Fibroblast of skin of right quadriceps (primary cell): ENCODE data around the gene RABGAP1L.
"Not testable (repeated sequence)": the region's sequence is repeated elsewhere in the genome, so short reads cannot be mapped to it uniquely, and the experiment has no call there.

ENCODE experiments used
- DNase-seq: peaks from one replicate; pipeline ENCODE4 v3.0.0-alpha.2; 2013

RABGAP1L gene

GRCh38 chr1:174314433-174314832, 155.1 kb downstream of the RABGAP1L start:
- DNase-seq = no peak

GRCh38 chr1:174315239-174315638, 155.9 kb downstream of the RABGAP1L start:
- no peak for DNase-seq

- not testable (repeated sequence) for DNase-seq
These were observed 161.6 kb downstream of the RABGAP1L start for GRCh38 chr1:174320897-174321296.

- DNase-seq = no peak
These were observed 163.0 kb downstream of the RABGAP1L start for GRCh38 chr1:174322202-174322862.

GRCh38 chr1:174324493-174324892, 165.2 kb downstream of the RABGAP1L start:
- DNase-seq = no peak

- no peak for DNase-seq
These were observed 165.6 kb downstream of the RABGAP1L start for GRCh38 chr1:174324939-174325338.

- no peak for DNase-seq
These were observed 167.0 kb downstream of the RABGAP1L start for GRCh38 chr1:174326278-174326677.

- DNase-seq = no peak
These were observed 174.1 kb downstream of the RABGAP1L start for GRCh38 chr1:174333437-174333836.

- no peak for DNase-seq
These were observed 177.8 kb downstream of the RABGAP1L start for GRCh38 chr1:174337000-174337681.

GRCh38 chr1:174340404-174340803, 181.1 kb downstream of the RABGAP1L start:
- not testable (repeated sequence) for DNase-seq

- no peak for DNase-seq
These were observed 184.8 kb downstream of the RABGAP1L start for GRCh38 chr1:174344162-174344561.

- no peak for DNase-seq
These were observed 192.8 kb downstream of the RABGAP1L start for GRCh38 chr1:174352117-174352516.

GRCh38 chr1:174352883-174353608, 193.7 kb downstream of the RABGAP1L start:
- DNase-seq = no peak

GRCh38 chr1:174358344-174358743, 199.0 kb downstream of the RABGAP1L start:
- peak; percentile 2 for DNase-seq

- peak; percentile 2 for DNase-seq
These were observed 199.6 kb downstream of the RABGAP1L start for GRCh38 chr1:174358786-174359453.

GRCh38 chr1:174359454-174359805, 200.1 kb downstream of the RABGAP1L start:
- DNase-seq = no peak

GRCh38 chr1:174364996-174365736, 205.8 kb downstream of the RABGAP1L start:
- DNase-seq = no peak

- DNase-seq = no peak
These were observed 207.6 kb downstream of the RABGAP1L start for GRCh38 chr1:174366946-174367345.

- no peak for DNase-seq
These were observed 208.6 kb downstream of the RABGAP1L start for GRCh38 chr1:174367892-174368291.

- DNase-seq = no peak
These were observed 216.7 kb downstream of the RABGAP1L start for GRCh38 chr1:174376030-174376429.

- DNase-seq = no peak
These were observed 232.4 kb downstream of the RABGAP1L start for GRCh38 chr1:174391716-174392115.

- DNase-seq = no peak
These were observed 234.6 kb downstream of the RABGAP1L start for GRCh38 chr1:174393885-174394284.

- DNase-seq = no peak
These were observed 237.9 kb downstream of the RABGAP1L start for GRCh38 chr1:174397261-174397660.
